GM21723 (cell line): ENCODE data around the gene USHBP1.

Experiments used
- ATAC-seq: cut with Tn5 transposase; IDR thresholded peaks from one replicate; pipeline ENCODE4 v1.9.1; 2021; ENCODE audit warnings: mild to moderate bottlenecking, moderate library complexity; ENCODE audit not compliant: unreplicated experiment

The USHBP1 gene

GRCh38 chr19:17264641-17264979 lies at the start of gene USHBP1:
TSS of gene USHBP1 (minus strand) at chr19:17264745. CDS start at chr19:17264299, 446 bp downstream.
- no peak for ATAC-seq

GRCh38 chr19:17314007-17314593 lies 49.6 kb upstream of the USHBP1 start:
- ATAC-seq: no peak

GRCh38 chr19:17312189-17313113 lies 47.9 kb upstream of the USHBP1 start:
- ATAC-seq: no peak

GRCh38 chr19:17311455-17312188 lies 47.1 kb upstream of the USHBP1 start:
- ATAC-seq: no peak

GRCh38 chr19:17309965-17310461 lies 45.5 kb upstream of the USHBP1 start:
- ATAC-seq: no peak

- peak; percentile 52 for ATAC-seq
These were observed 44.8 kb upstream of the USHBP1 start, which contains the start of gene DDA1 for GRCh38 chr19:17309198-17309964. TSS of gene DDA1 (plus strand) at chr19:17309563. CDS start at chr19:17309655, 92 bp downstream.

GRCh38 chr19:17307876-17308377 lies 43.4 kb upstream of the USHBP1 start:
- ATAC-seq: no peak

- no peak for ATAC-seq
These were observed 41.8 kb upstream of the USHBP1 start for GRCh38 chr19:17306285-17306714.

- ATAC-seq: peak; percentile 56
These were observed 41.2 kb upstream of the USHBP1 start, which contains the start of gene MRPL34 for GRCh38 chr19:17305517-17306284. TSS of gene MRPL34 (plus strand) at chr19:17305872. CDS start at chr19:17305893, 21 bp downstream.

GRCh38 chr19:17305216-17305516 lies 40.6 kb upstream of the USHBP1 start:
- ATAC-seq: no peak

GRCh38 chr19:17304386-17305215 lies 40.1 kb upstream of the USHBP1 start:
- ATAC-seq: no peak

- ATAC-seq: no peak
These were observed 39.4 kb upstream of the USHBP1 start for GRCh38 chr19:17303940-17304267.

GRCh38 chr19:17303167-17303939 lies 38.8 kb upstream of the USHBP1 start, which contains the start of gene ABHD8:
TSS of gene ABHD8 (minus strand) at chr19:17303425. CDS start at chr19:17301616, 1,809 bp downstream.
- peak; percentile 58 for ATAC-seq

GRCh38 chr19:17302391-17303166 lies 38.0 kb upstream of the USHBP1 start:
- ATAC-seq: no peak

GRCh38 chr19:17300992-17301619 lies 36.6 kb upstream of the USHBP1 start:
- no peak for ATAC-seq

GRCh38 chr19:17296976-17297375 lies 32.4 kb upstream of the USHBP1 start:
- no peak for ATAC-seq

- no peak for ATAC-seq
These were observed 31.7 kb upstream of the USHBP1 start for GRCh38 chr19:17296273-17296672.
